Left ventricle myocardium inferior (tissue), 1 donor: ENCODE data around the gene SLC25A52. TPM values are rescaled to one million over a fixed set of nuclear protein-coding genes. Genes with fewer than 3 reads are reported as not detected.
"Not testable (repeated sequence)": the region's sequence is repeated elsewhere in the genome, so short reads cannot be mapped to it uniquely, and the experiment has no call there.

Experiments
- DNase-seq: peaks from one replicate; pipeline ENCODE4 v3.0.0-alpha.2; 2020
- H3K27ac ChIP-seq: fragments of 200-600 bp; replicated peaks from 2 replicates; pipeline ENCODE4 v1.8.0; 2021
- H3K27me3 ChIP-seq: fragments of 200-600 bp; 2 replicates; pipeline ENCODE4 v1.8.0; 2021; ENCODE audit warnings: low read depth
- H3K36me3 ChIP-seq: fragments of 200-600 bp; 2 replicates; pipeline ENCODE4 v1.8.0; 2021
- H3K4me1 ChIP-seq: fragments of 200-600 bp; 2 replicates; pipeline ENCODE4 v1.8.0; 2021
- H3K4me3 ChIP-seq: fragments of 200-600 bp; 2 replicates; pipeline ENCODE4 v1.8.0; 2021; ENCODE audit warnings: mild to moderate bottlenecking, moderate library complexity
- H3K9me3 ChIP-seq: fragments of 200-600 bp; replicated peaks from 2 replicates; pipeline ENCODE4 v1.8.0; 2021
- intact Hi-C: fragments of 100-400 bp; cut with micrococcal nuclease; formaldehyde crosslinking; loops from one replicate; pipeline ENCODE4 v1.11.0; 2022
- long read RNA-seq: library from polyadenylated mRNA; unstranded; transcript quantifications from one replicate; pipeline ENCODE4 v2.0.0, GENCODE V29; 2021
- total RNA-seq: library from RNA; stranded (reverse); fragmentation: NEBNext Ultra II Directional; extraction: Animal tissue kit (Norgen Biotek cat#: 25700); gene quantifications from one replicate; pipeline ENCODE4 v1.2.1, GENCODE V29; 2021
- TF ChIP-seq, protein P1 (sequence below): fragments of 200-600 bp; IDR thresholded peaks from 2 replicates; pipeline ENCODE4 v1.8.0; 2021; ENCODE audit warnings: antibody characterized with exemption, mild to moderate bottlenecking, borderline replicate concordance
- donor health status: DM: no; HTN: yes; CAD: no; lungs with severe emphysema.

SLC25A52 gene, protein sequence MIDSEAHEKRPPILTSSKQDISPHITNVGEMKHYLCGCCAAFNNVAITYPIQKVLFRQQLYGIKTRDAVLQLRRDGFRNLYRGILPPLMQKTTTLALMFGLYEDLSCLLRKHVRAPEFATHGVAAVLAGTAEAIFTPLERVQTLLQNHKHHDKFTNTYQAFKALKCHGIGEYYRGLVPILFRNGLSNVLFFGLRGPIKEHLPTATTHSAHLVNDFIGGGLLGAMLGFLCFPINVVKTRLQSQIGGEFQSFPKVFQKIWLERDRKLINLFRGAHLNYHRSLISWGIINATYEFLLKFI
- not detected for total RNA-seq
- long read RNA-seq: 0 reads

DNA sequence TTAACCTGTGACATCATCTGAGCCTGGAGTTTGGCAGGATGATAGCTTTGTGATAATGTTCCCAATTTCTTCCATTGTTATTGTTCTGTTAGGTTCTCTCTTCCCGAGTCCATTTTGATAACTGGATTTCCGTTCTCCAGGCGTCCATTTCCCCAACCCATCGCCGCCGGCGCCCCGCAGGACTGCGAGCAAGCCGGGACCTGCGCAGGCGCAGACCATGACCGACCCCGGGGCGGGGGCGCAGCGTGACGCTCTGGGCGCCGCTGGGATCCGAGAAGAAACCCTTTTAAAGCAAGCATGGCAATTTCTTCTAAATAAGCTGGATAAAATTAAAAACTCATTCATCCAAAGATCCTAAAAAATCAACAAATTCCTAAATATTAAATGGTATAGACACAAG is at the start of gene SLC25A52:
TSS of gene SLC25A52 (minus strand) at position 186 of the 400 bp plus-strand sequence. CDS start 219 bp downstream, outside the sequence.
- intact Hi-C loops: no loop called here
- H3K9me3 ChIP-seq: no peaks in the 10 kb centered on the region
- no peaks in the 10 kb centered on the region for H3K4me1 ChIP-seq
- TF ChIP-seq, protein P1, sequence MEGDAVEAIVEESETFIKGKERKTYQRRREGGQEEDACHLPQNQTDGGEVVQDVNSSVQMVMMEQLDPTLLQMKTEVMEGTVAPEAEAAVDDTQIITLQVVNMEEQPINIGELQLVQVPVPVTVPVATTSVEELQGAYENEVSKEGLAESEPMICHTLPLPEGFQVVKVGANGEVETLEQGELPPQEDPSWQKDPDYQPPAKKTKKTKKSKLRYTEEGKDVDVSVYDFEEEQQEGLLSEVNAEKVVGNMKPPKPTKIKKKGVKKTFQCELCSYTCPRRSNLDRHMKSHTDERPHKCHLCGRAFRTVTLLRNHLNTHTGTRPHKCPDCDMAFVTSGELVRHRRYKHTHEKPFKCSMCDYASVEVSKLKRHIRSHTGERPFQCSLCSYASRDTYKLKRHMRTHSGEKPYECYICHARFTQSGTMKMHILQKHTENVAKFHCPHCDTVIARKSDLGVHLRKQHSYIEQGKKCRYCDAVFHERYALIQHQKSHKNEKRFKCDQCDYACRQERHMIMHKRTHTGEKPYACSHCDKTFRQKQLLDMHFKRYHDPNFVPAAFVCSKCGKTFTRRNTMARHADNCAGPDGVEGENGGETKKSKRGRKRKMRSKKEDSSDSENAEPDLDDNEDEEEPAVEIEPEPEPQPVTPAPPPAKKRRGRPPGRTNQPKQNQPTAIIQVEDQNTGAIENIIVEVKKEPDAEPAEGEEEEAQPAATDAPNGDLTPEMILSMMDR: no peak
- H3K36me3 ChIP-seq: no peaks in the 10 kb centered on the region
- no peak within 1 kb of the TSS for H3K27ac ChIP-seq
- H3K27me3 ChIP-seq: no peaks in the 10 kb centered on the region
- no peak for DNase-seq
- H3K4me3 ChIP-seq: peak within 1 kb of the TSS; percentile 8

DNA sequence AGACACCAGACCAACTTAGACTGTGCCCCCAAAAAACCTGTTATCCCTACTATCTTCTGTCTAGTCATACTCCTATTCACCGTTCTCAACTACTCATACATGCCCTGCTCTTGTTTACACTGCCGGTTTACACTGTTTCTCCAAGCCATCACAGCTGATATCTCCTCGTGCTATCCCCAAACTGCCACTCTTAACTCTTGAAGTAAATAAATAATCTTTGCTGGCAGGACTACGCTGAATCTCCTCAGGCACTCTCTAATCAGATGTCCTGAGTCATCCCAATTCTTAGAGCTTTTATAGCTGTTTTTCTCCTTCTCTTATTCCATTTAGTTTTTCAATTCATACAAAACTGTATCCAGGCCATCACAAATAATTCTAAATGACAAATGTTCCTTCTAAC is 48.4 kb upstream of the SLC25A52 start:
- H3K27me3 ChIP-seq: not testable (repeated sequence)

DNA sequence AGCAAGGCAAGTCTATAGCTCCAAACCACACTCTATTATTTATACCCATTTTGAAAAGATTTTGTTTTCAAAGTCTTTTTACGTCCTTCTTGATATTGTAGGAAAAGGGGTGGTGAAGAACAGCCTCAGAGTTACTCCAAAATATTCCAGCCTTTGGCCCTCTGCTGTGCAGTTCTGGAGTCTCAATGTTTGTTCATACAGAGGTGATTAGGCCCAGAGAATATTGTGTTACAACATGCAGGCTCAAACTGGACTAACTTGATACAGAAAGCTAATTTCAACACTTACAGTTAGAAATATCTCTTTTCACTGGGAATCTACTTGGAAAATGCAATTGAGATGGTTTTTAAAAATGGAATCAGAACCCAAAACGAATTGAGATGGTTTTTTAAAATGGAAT is 40.4 kb upstream of the SLC25A52 start:
- no peak overlapping the region for H3K27ac ChIP-seq
- TF ChIP-seq, protein P1: no peak
- intact Hi-C loops: no loop called here
- no peaks in the 10 kb centered on the region for H3K27me3 ChIP-seq
- DNase-seq: no peak
- H3K36me3 ChIP-seq: no peaks in the 10 kb centered on the region
- H3K9me3 ChIP-seq: no peaks in the 10 kb centered on the region
- no peaks in the 10 kb centered on the region for H3K4me1 ChIP-seq
- H3K4me3 ChIP-seq: no peak overlapping the region

More for the DNA sequence above, 48.4 kb upstream of the SLC25A52 start:
- H3K4me1 ChIP-seq, DNase-seq, H3K4me3 ChIP-seq, intact Hi-C loops, H3K27ac ChIP-seq, H3K36me3 ChIP-seq, H3K9me3 ChIP-seq: not testable (repeated sequence)

DNA sequence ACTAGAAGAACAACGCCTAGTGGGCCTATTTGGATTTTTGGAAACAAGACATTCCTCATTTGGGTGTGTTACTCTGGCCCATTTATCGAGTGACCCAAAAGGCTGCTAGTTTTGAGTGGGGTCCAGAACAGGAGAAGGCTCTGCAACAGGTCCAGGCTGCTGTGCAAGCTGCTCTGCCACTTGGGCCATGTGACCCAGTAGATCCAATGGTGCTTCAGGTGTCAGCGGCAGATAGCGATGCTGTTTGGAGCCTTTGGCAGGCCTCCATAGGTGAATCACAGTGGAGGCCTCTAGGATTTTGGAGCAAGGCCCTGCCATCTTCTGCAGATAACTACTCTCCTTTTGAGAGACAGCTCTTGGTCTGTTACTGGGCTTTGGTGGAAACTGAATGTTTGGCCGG is 38.6 kb upstream of the SLC25A52 start:
- H3K4me3 ChIP-seq, H3K4me1 ChIP-seq, H3K36me3 ChIP-seq, intact Hi-C loops, H3K9me3 ChIP-seq, DNase-seq, H3K27ac ChIP-seq, H3K27me3 ChIP-seq: not testable (repeated sequence)

DNA sequence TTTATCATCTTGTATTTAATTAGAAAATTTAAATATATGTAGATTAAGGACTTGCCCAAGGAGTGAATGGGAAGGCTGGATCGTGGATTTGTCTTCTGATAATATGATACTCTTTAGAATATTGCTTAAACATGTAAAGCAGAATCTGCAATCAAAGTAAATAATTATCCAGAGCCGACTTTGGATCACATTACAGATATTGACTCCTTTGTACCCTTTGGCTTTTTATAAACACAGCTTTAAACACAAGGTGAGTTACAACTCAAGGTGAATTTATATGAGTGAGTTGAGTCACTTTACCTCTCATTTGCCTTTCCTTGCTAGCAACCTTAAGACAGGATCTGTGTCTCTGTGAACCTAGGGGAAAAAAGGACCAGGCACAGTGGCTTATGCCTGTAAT is 37.7 kb upstream of the SLC25A52 start:
- Histone ChIP-seq H3K36me3 (no peaks in the 10 kb centered on the region), H3K27me3 (no peaks in the 10 kb centered on the region), H3K9me3 (no peaks in the 10 kb centered on the region), H3K4me3 (no peak overlapping the region), H3K4me1 (no peaks in the 10 kb centered on the region), H3K27ac (no peak overlapping the region)
- intact Hi-C loops: no loop called here
- TF ChIP-seq, protein P1: no peak
- no peak for DNase-seq

DNA sequence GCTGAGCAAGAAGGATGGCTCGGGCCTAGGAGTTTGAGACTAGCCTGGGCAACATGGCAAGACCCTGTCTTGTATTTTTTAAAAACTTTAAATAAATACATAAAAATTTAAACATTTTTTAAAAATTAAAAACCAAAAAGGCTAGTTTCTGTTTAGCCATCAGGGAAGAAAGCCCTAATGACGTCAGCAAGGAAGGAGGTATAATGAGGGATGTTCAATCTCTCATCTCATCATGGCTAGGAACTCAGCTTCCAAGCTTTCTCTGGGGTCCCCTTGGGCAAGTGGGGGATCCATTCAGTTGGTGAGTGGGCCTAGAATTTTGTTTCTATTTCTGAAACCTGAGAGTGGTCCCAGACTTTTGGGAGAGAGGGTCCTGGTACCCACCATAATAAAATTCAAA is 35.1 kb upstream of the SLC25A52 start:
- H3K36me3 ChIP-seq: no peaks in the 10 kb centered on the region
- intact Hi-C loops: no loop called here
- no peaks in the 10 kb centered on the region for H3K4me1 ChIP-seq
- no peaks in the 10 kb centered on the region for H3K9me3 ChIP-seq
- no peak overlapping the region for H3K27ac ChIP-seq
- H3K4me3 ChIP-seq: no peak overlapping the region
- TF ChIP-seq, protein P1: no peak
- DNase-seq: no peak
- H3K27me3 ChIP-seq: no peaks in the 10 kb centered on the region
